Activated CD8-positive, alpha-beta memory T cell treated with anti-CD3 and anti-CD28 coated beads for 48 hours (primary cell): Measurements from ENCODE around the gene CTDNEP1.
"Not testable (repeated sequence)": the region's sequence is repeated elsewhere in the genome, so short reads cannot be mapped to it uniquely, and the experiment has no call there.

Experiments used
- DNase-seq, 3 experiments: peaks; one replicate each; pipeline ENCODE4 v3.0.0-alpha.2; 2020; ENCODE audit warnings: low read depth in 2 of 3, low spot score in 2 of 3

CTDNEP1 gene

GRCh38 chr17:7249214-7249613, 2.3 kb downstream of the CTDNEP1 start:
- DNase-seq = no peak

- no peak for DNase-seq
Observed at GRCh38 chr17:7248796-7249195, 2.7 kb downstream of the CTDNEP1 start.

GRCh38 chr17:7246779-7247178, 4.8 kb downstream of the CTDNEP1 start:
- no peak for DNase-seq

GRCh38 chr17:7243838-7244237, 7.7 kb downstream of the CTDNEP1 start:
- not testable (repeated sequence) for DNase-seq

- DNase-seq = no peak
Observed at GRCh38 chr17:7243453-7243729, 8.1 kb downstream of the CTDNEP1 start.

GRCh38 chr17:7242717-7243452, 8.6 kb downstream of the CTDNEP1 start:
- peak; percentile 79 to 89 (median 86) for DNase-seq

GRCh38 chr17:7241783-7242716, 9.5 kb downstream of the CTDNEP1 start, which contains the start of gene GABARAP:
TSS of gene GABARAP (minus strand) at chr17:7242449. CDS start at chr17:7242330, 119 bp downstream.
- DNase-seq = peak; percentile 76 to 98 (median 93)

GRCh38 chr17:7241090-7241733, 10.3 kb downstream of the CTDNEP1 start:
- DNase-seq = no peak

- DNase-seq = no peak
Observed at GRCh38 chr17:7240375-7240774, 11.2 kb downstream of the CTDNEP1 start.

GRCh38 chr17:7239091-7240027, 12.2 kb downstream of the CTDNEP1 start, which contains the start of gene PHF23:
TSS of gene PHF23 (minus strand) at chr17:7239457. CDS start at chr17:7239279, 178 bp downstream.
- peak; percentile 83 to 97 (median 92) for DNase-seq

- no peak for DNase-seq
Observed at GRCh38 chr17:7238420-7239090, 13.0 kb downstream of the CTDNEP1 start.

GRCh38 chr17:7237761-7238419, 13.6 kb downstream of the CTDNEP1 start:
- DNase-seq = peak; percentile 70 to 79 (median 70)

GRCh38 chr17:7237266-7237760, 14.2 kb downstream of the CTDNEP1 start:
- DNase-seq = no peak

GRCh38 chr17:7236808-7237207, 14.7 kb downstream of the CTDNEP1 start:
- no peak for DNase-seq

GRCh38 chr17:7235693-7236665, 15.6 kb downstream of the CTDNEP1 start:
- DNase-seq = no peak

- peak; percentile 78 to 94 (median 84) for DNase-seq
Observed at GRCh38 chr17:7234083-7234951, 17.2 kb downstream of the CTDNEP1 start, which contains the start of gene DVL2. TSS of gene DVL2 (minus strand) at chr17:7234517. CDS start at chr17:7234262, 255 bp downstream.

GRCh38 chr17:7233701-7234082, 17.8 kb downstream of the CTDNEP1 start:
- no peak for DNase-seq
